Urothelium cell line (cell line): Measurements from ENCODE around the gene CALD1.

Source experiments
- DNase-seq: peaks from one replicate; pipeline ENCODE4 v3.0.0; 2011; ENCODE audit warnings: low spot score, mixed read lengths
- FAIRE-seq: peaks from 2 replicates; lab custom pipeline; 2011; peaks lifted over from hg19 to GRCh38; lab: Jason Lieb, UNC

Gene CALD1

GRCh38 chr7:134910214-134910890, 130.9 kb downstream of the CALD1 start:
- FAIRE-seq (no peak), DNase-seq (no peak)

GRCh38 chr7:134910968-134911367, 131.5 kb downstream of the CALD1 start:
- DNase-seq (no peak), FAIRE-seq (no peak)

GRCh38 chr7:134916171-134916883, 136.9 kb downstream of the CALD1 start:
- DNase-seq = no peak
- no peak for FAIRE-seq

- no peak for DNase-seq
- FAIRE-seq = no peak
Measured at GRCh38 chr7:134919240-134919641, 139.8 kb downstream of the CALD1 start.

- FAIRE-seq (no peak), DNase-seq (no peak)
Measured at GRCh38 chr7:134920026-134920753, 140.8 kb downstream of the CALD1 start.

- DNase-seq = no peak
- FAIRE-seq = no peak
Measured at GRCh38 chr7:134922720-134923704, 143.6 kb downstream of the CALD1 start.

GRCh38 chr7:134925766-134926165, 146.3 kb downstream of the CALD1 start:
- FAIRE-seq (no peak), DNase-seq (no peak)

- DNase-seq (no peak), FAIRE-seq (no peak)
Measured at GRCh38 chr7:134926396-134926795, 147.0 kb downstream of the CALD1 start.

GRCh38 chr7:134927076-134927475, 147.6 kb downstream of the CALD1 start:
- no peak for DNase-seq
- FAIRE-seq = no peak

GRCh38 chr7:134927723-134928122, 148.3 kb downstream of the CALD1 start:
- FAIRE-seq = no peak

GRCh38 chr7:134928554-134928953, 149.1 kb downstream of the CALD1 start:
- DNase-seq (no peak), FAIRE-seq (no peak)

More at GRCh38 chr7:134927723-134928122, 148.3 kb downstream of the CALD1 start:
- DNase-seq = no peak

GRCh38 chr7:134931487-134931886, 152.1 kb downstream of the CALD1 start:
- no peak for FAIRE-seq
- no peak for DNase-seq

GRCh38 chr7:134932707-134933370, 153.4 kb downstream of the CALD1 start:
- FAIRE-seq = no peak

GRCh38 chr7:134933460-134934068, 154.1 kb downstream of the CALD1 start:
- DNase-seq (no peak), FAIRE-seq (no peak)

More at GRCh38 chr7:134932707-134933370, 153.4 kb downstream of the CALD1 start:
- no peak for DNase-seq

- FAIRE-seq (no peak), DNase-seq (no peak)
Measured at GRCh38 chr7:134935701-134936100, 156.3 kb downstream of the CALD1 start.

- DNase-seq = no peak
- FAIRE-seq = no peak
Measured at GRCh38 chr7:134936893-134937510, 157.6 kb downstream of the CALD1 start.

GRCh38 chr7:134938141-134938540, 158.7 kb downstream of the CALD1 start:
- FAIRE-seq = no peak
- DNase-seq = no peak

- FAIRE-seq (no peak), DNase-seq (no peak)
Measured at GRCh38 chr7:134939136-134939535, 159.7 kb downstream of the CALD1 start.

GRCh38 chr7:134940729-134941128, 161.3 kb downstream of the CALD1 start:
- no peak for FAIRE-seq

More at GRCh38 chr7:134940729-134941128, 161.3 kb downstream of the CALD1 start:
- DNase-seq = no peak
